HG02763 (cell line): Measurements from ENCODE around the gene MYBPH.

ENCODE experiments used
- ATAC-seq: cut with Tn5 transposase; IDR thresholded peaks from one replicate; pipeline ENCODE4 v1.9.1; 2021; ENCODE audit warnings: mild to moderate bottlenecking, moderate library complexity; ENCODE audit not compliant: unreplicated experiment

Gene MYBPH

DNA sequence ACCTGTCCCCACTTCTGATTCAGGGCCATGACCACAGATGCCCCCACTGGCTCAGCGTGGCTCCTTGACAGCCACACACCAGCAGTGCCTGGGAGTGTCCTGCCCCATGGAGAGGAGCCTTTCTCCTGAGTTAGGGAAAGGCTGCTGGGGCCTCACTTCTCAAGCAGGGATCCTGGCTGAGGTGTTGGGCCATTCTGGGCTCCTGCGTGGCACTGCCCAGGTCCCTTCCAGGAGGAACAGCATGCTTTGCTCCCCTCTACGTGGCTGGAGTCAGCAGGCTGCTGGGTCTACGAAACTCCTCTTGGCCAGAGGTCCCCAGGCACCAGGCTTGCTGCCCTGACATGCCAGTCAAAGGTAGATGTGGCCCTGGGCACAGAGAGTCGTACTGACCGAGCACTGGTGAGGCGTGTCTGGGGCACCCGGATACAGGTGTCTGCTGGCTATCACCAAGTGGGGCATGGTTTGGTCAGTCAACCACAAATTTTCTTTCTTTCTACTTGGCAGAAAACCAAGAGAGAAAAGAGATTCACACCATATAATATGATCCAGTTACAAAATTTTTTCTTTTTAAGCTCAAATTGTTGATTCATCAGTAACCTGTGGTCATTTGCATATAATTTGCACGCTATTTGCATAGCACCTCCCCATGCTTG is 44.0 kb downstream of the MYBPH start:
- no peak for ATAC-seq

DNA sequence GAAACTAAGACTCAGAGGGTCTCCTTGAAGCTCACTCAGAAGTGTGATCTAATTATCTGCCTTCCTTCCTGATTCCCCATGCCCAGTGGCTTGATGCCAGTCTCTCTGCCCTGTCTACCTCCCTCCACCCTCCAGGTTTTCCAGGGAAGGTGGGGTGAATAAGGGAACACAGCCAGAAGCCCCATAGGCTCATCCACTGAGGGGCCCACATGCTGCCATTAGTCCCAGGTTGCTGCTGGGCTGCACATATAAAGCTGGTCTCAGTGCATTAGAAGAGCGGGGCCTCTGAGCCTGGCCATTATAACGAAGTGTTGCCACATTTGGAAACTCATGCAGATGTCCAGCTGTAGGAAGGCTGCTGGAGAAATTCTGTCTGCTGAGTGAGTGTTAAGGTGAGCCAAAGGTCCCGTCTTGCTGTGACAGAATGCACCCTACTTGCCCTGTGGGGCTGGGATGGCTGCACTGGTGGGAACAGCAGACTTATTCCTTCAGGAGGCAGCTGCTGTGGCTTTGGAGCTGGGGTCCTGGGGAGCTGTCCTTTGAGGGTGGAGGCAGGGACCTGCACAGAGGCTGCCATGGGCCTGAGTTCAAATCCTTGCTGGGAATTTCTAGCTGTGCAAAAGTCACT is 45.2 kb downstream of the MYBPH start:
- no peak for ATAC-seq

GRCh38 chr1:203129501-203130231 is 46.0 kb downstream of the MYBPH start:
- no peak for ATAC-seq

DNA sequence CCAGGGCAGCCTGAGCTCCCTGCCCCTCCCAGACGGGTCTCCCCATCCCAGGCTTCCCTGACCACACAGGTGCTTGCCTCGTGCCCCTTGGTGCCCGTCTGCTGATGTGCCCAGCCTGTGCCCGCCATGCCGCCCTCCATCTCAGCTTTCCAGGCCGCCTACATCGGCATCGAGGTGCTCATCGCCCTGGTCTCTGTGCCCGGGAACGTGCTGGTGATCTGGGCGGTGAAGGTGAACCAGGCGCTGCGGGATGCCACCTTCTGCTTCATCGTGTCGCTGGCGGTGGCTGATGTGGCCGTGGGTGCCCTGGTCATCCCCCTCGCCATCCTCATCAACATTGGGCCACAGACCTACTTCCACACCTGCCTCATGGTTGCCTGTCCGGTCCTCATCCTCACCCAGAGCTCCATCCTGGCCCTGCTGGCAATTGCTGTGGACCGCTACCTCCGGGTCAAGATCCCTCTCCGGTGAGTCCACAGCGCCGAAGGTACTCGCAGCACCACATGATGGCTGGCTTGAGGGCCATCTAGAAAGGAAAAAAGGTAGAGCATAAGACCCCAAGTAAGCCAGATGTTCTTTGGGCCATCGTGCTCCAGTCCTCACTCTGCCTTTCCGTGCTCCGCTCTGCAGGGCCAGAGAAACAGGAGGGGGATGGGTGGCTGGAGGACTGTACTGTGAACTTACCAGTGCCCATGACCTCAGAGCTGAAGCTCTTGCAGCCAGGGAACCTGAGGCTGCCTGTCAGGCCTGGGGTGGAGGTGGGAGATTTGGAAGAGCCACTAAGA is 46.7 kb downstream of the MYBPH start:
- ATAC-seq, result no peak

- no peak for ATAC-seq
These were observed 47.3 kb downstream of the MYBPH start for GRCh38 chr1:203128431-203128715.

- ATAC-seq, result no peak
These were observed 47.8 kb downstream of the MYBPH start, which contains the start of gene ADORA1 for GRCh38 chr1:203127666-203128430. Gene ADORA1 (plus strand): TSS chr1:203127726. CDS start chr1:203128842, 1,116 bp downstream.

DNA sequence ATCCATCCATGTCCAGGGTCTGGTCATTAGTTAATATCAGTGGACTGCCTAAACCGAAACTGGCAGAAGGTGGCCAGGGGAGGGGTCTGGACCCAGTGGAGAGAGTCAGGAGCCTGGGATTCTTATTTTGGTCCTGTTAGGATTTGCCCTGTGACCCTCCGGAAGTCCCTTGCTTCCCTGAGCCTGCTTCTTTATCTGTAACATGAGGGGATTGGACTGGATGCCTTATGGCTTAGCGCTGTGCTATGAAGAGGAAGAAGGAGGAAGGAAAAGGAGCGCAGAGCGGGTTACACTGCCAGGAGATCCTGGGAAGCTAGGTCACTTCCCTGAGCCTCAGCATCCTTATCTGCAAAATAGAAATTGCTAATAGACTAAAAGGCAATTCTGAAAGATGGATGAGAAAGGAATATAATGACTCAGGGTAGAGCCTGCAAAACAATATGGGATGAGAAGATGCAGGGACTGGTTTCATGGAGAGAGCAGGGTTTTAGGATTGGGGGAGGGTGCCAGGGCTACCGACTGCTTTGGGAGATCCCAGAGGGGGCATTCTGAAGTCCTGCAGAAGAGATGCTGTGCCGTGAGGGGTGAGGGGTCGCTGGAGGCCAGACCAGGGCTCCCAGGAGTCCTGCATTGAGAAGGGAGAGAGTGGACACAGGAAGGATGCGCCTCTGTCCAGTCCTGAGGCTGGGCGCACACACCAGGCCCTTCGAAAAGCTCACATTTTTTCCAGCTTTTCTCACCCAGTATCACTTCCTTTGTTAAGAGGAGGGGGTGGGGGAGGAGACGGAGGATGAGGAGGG is 48.6 kb downstream of the MYBPH start:
- ATAC-seq, result no peak

GRCh38 chr1:203126151-203126865 is 49.3 kb downstream of the MYBPH start:
- ATAC-seq, result no peak

- no peak for ATAC-seq
These were observed 50.9 kb downstream of the MYBPH start for GRCh38 chr1:203124546-203125317.

GRCh38 chr1:203124011-203124410 is 51.6 kb downstream of the MYBPH start:
- ATAC-seq, result no peak

DNA sequence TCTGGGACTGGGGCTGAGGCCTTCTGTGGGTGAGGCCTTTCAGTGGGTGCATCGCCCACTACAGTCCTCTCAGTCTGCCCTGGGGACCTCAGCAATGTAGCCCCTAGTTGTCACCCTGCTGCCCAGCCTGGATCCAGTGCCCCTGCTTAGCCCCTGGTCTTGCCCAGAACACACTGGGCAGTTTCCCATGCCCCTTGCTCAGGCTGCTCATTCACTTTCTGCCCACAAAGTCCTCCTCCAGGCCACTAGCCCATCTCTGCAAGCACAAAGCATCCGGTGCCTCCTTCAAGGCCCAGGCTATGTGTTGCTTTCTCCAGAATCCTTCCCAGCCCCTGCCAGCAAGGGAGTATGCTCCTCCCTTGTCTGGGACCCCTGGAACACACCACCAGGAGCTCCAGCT is 53.5 kb downstream of the MYBPH start:
- ATAC-seq, result no peak

DNA sequence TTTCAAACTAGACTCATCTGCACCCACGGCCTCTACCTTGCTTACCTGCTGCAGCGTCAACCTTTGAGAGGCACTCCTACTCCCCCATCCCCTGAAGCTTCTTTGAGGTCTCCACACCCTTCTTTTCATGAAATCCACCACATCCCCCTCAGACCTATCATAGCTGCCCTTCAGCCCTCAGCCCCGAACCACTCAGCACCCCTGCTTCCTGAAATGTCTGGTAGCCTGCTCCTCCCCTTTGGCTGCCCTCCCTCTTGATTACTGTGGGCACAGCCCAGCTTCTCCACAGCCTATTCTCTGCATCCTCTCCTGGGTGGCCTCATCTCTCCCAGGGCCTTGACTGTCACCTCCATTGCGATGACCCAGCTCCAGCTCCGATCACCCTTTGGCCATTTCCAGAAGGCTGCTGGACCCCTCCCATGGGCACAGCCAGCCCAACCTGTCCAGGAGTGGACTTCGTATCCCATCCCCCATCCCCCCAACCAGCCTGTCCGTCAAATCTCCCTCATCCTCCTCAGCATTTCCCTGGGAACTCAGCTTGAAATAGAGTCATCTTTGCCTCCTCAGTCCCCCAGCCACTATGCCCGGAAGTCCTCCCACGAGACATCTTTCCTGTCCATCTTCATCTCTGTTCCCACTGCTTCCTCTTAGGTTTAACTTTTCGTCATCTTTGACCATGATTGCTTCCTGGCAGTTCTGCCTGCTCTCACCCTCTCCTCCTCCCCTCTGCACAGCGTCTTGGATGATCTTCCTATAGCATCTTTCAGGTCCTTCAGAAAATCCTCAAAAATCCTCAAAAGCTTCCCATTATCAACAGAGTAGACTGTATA is 54.2 kb downstream of the MYBPH start:
- no peak for ATAC-seq

- no peak for ATAC-seq
These were observed 55.1 kb downstream of the MYBPH start for GRCh38 chr1:203120325-203121153.
